K562 (cell line): ENCODE results near the gene LCE2D. TPM values are rescaled to one million over a fixed set of nuclear protein-coding genes. Genes with fewer than 3 reads are reported as not detected.

Source experiments
- ATAC-seq: fragments of 200-7000 bp; cut with Tn5 transposase; 3 replicates; pipeline ENCODE4 v1.9.1; 2020; ENCODE audit warnings: moderate library complexity
- BruUV-seq: library from RNA; stranded (reverse); fragments of 400-500 nt; replicated peaks from 2 replicates; lab custom pipeline; 2021; lab: Mats Ljungman, UMichigan
- CTCF ChIA-PET: fragments of 300-600 bp; formaldehyde crosslinking; extraction: SDS; loops from one replicate; lab custom pipeline; 2021; ENCODE audit warnings: low intra/inter-chr PET ratio; lab: Yijun Ruan, JAX
- POLR2A ChIA-PET: fragments of 300-600, 350-650 bp; sonication (Branson Sonifier 250); formaldehyde crosslinking; extraction: SDS; loops from one replicate; lab custom pipeline; 2021; ENCODE audit warnings: antibody characterized with exemption, inconsistent platforms; lab: Yijun Ruan, JAX
- DNase-seq, 4 experiments: peaks; one replicate each; pipeline versions ENCODE4 v3.0.0 to v3.0.0-alpha.2; 2011 to 2018; ENCODE audit warnings: low spot score in 3 of 4, mixed read lengths in 3 of 4; ENCODE audit errors: extremely low read depth in 1 of 4
- FAIRE-seq: peaks from 2 replicates; lab custom pipeline; 2011; peaks lifted over from hg19 to GRCh38; lab: Jason Lieb, UNC
- H2AFZ ChIP-seq: 2 replicates; pipeline ENCODE4 v1.6.0; 2011; ENCODE audit warnings: low read depth, low read length, control low read depth, inconsistent platforms
- H3K27ac ChIP-seq: fragments of 200-600 bp; 3 replicates; pipeline ENCODE4 v1.8.0; 2011; ENCODE audit warnings: low read depth, mild to moderate bottlenecking, control low read depth, inconsistent platforms, low read length, moderate library complexity, mixed read lengths; ENCODE audit errors: extremely low read depth
- H3K27me3 ChIP-seq, 2 experiments: fragments of 300-600 bp in 1 of 2; 2 replicates in 1 of 2; 3 replicates in 1 of 2; pipeline versions ENCODE4 v1.6.0 to v1.8.0; 2011; ENCODE audit warnings: inconsistent platforms in 2 of 2, low read length in 2 of 2, mild to moderate bottlenecking in 1 of 2, mixed read lengths in 1 of 2, moderate library complexity in 1 of 2; ENCODE audit not compliant: control insufficient read depth in 2 of 2, insufficient read depth in 2 of 2
- H3K36me3 ChIP-seq: fragments of 300-600 bp; 3 replicates; pipeline ENCODE4 v1.8.0; 2011; ENCODE audit warnings: mild to moderate bottlenecking, low read length, inconsistent platforms; ENCODE audit not compliant: control insufficient read depth, insufficient read depth
- H3K4me1 ChIP-seq, 2 experiments: fragments of 200-600 bp in 1 of 2; replicated peaks in 1 of 2; 2 replicates in 1 of 2; 3 replicates in 1 of 2; pipeline versions ENCODE4 v1.5.1 to v1.8.0; 2011; ENCODE audit warnings: inconsistent platforms in 2 of 2, low read length in 2 of 2, mild to moderate bottlenecking in 1 of 2, mixed read lengths in 1 of 2, moderate library complexity in 1 of 2; ENCODE audit not compliant: control insufficient read depth in 2 of 2, insufficient read depth in 2 of 2
- H3K4me2 ChIP-seq: 2 replicates; pipeline ENCODE4 v1.6.1; 2011; ENCODE audit warnings: low read length, control low read depth, inconsistent platforms, mixed read lengths; ENCODE audit not compliant: insufficient read depth
- H3K4me3 ChIP-seq: fragments of 200-600 bp; sonication (generic), shearing (Covaris generic); 2 replicates; pipeline ENCODE4 v1.5.1; 2016; ENCODE audit warnings: control low read depth, inconsistent platforms
- H3K79me2 ChIP-seq: fragments of 200-600 bp; 3 replicates; pipeline ENCODE4 v1.8.0; 2011; ENCODE audit warnings: low read length, inconsistent platforms; ENCODE audit not compliant: control insufficient read depth, insufficient read depth
- H3K9ac ChIP-seq, 2 experiments: 2 replicates each; pipeline versions ENCODE4 v1.6.0 to v1.6.1; 2011; ENCODE audit warnings: low read depth in 2 of 2, low read length in 2 of 2, control low read depth in 1 of 2, inconsistent platforms in 1 of 2, mild to moderate bottlenecking in 1 of 2, mixed read lengths in 1 of 2; ENCODE audit not compliant: insufficient read depth in 1 of 2
- H3K9me1 ChIP-seq: one replicate; pipeline ENCODE4 v1.6.0; 2011; ENCODE audit warnings: inconsistent platforms, mild to moderate bottlenecking, low read length, moderate library complexity; ENCODE audit not compliant: control insufficient read depth, insufficient read depth
- H3K9me3 ChIP-seq: replicated peaks from 2 replicates; pipeline ENCODE4 v1.5.1; 2011; ENCODE audit warnings: low read depth, low read length, inconsistent platforms; ENCODE audit not compliant: control insufficient read depth, insufficient read depth
- H4K20me1 ChIP-seq: replicated peaks from 2 replicates; pipeline ENCODE4 v1.6.1; 2011; ENCODE audit warnings: low read length, inconsistent platforms, mixed read lengths; ENCODE audit not compliant: control insufficient read depth, insufficient read depth
- HDAC2 ChIP-seq: fragments of 450-650 bp; IDR thresholded peaks from 2 replicates; pipeline ENCODE4 v1.6.1; 2016; ENCODE audit warnings: mild to moderate bottlenecking
- JUN ChIP-seq, 2 experiments: sonication (generic) in 1 of 2; formaldehyde crosslinking in 1 of 2; IDR thresholded peaks; 2 replicates each; pipeline versions ENCODE4 v1.6.1 to v1.8.0; 2012 to 2022; ENCODE audit warnings: borderline replicate concordance in 2 of 2, mild to moderate bottlenecking in 2 of 2, improper control_type of control experiment in 1 of 2, low read depth in 1 of 2, low read length in 1 of 2, missing genetic modification reagents in 1 of 2
- KAT8 ChIP-seq: fragments of 450-650 bp; IDR thresholded peaks from 2 replicates; pipeline ENCODE4 v1.6.1; 2016; ENCODE audit warnings: low read depth, mild to moderate bottlenecking
- PHF21A ChIP-seq: fragments of 450-650 bp; IDR thresholded peaks from 2 replicates; pipeline ENCODE4 v1.6.1; 2017; ENCODE audit warnings: low read depth, borderline replicate concordance
- SMARCA4 ChIP-seq: fragments of 450-650 bp; IDR thresholded peaks from 2 replicates; pipeline ENCODE4 v1.6.1; 2016
- ZNF140 ChIP-seq: fragments of 250-450 bp; sonication (Bioruptor Pico); IDR thresholded peaks from 2 replicates; pipeline ENCODE4 v1.8.0; 2021; ENCODE audit warnings: moderate library complexity, mild to moderate bottlenecking, inconsistent platforms
- ZNF77 ChIP-seq: fragments of 250-450 bp; sonication (Bioruptor Pico); IDR thresholded peaks from 2 replicates; pipeline ENCODE4 v1.5.0; 2020
- WGBS: fragments of 100-300 bp; shearing (Covaris generic); methylation state at CpG from one replicate; pipeline ENCODE4 v1.1.6; 2016; ENCODE audit warnings: low coverage, mixed read lengths; ENCODE audit not compliant: insufficient coverage; ENCODE audit errors: missing lambda C conversion rate; 5-methylcytosine and 5-hydroxymethylcytosine counted together
- in situ Hi-C: fragments of 300-500 bp; cut with MboI; formaldehyde crosslinking; loops from 4 replicates; pipeline ENCODE4 v1.15.0; 2018; ENCODE audit warnings: inconsistent platforms, mixed read lengths
- intact Hi-C: fragments of 100-400 bp; cut with micrococcal nuclease; formaldehyde crosslinking; loops from 2 replicates; pipeline ENCODE4 v1.14.2; 2022
- polyA plus RNA-seq, 8 experiments: library from polyadenylated mRNA; depleted of rRNA in 4 of 8; stranded (reverse) in 5 of 8; unstranded in 3 of 8; fragments of >200 nt; fragmentation: Nextera tagmentation in 2 of 8; fragmentation: Illumina TruSeq in 1 of 8; extraction: Ambion mirVana in 2 of 8; extraction: Trizol in 1 of 8; gene quantifications; 2 replicates each; pipeline versions ENCODE4 v1.2.1 to v1.2.3, GENCODE V29; 2011 to 2014; ENCODE audit warnings: inconsistent platforms in 1 of 8, missing spikeins in 1 of 8
- total RNA-seq, 7 experiments: library from RNA; depleted of rRNA in 6 of 7; stranded (reverse); fragments of >200 nt in 6 of 7; fragmentation: Illumina TruSeq in 2 of 7; extraction: Trizol in 2 of 7; gene quantifications; 2 replicates each; pipeline versions ENCODE4 v1.2.1 to v1.2.3, GENCODE V29; 2011 to 2021; ENCODE audit warnings: low replicate concordance in 1 of 7
- TF ChIP-seq, protein P1 (sequence below): fragments of 250-450 bp; sonication (Bioruptor Pico); IDR thresholded peaks from 2 replicates; pipeline ENCODE4 v1.5.0; 2021; ENCODE audit warnings: mild to moderate bottlenecking, moderate library complexity
- TF ChIP-seq, protein P2 (sequence below): fragments of 450-650 bp; IDR thresholded peaks from 2 replicates; pipeline ENCODE4 v1.6.1; 2017; ENCODE audit warnings: antibody characterized with exemption
- TF ChIP-seq, protein P3 (sequence below): fragments of 250-450 bp; sonication (Bioruptor Pico); IDR thresholded peaks from 2 replicates; pipeline ENCODE4 v1.4.0; 2020

Gene LCE2D
- total and polyA plus RNA-seq, 9 of the 15 experiments (the other 6 are each of a cell fraction or from before 2014, with no cell fraction given): not detected

DNA sequence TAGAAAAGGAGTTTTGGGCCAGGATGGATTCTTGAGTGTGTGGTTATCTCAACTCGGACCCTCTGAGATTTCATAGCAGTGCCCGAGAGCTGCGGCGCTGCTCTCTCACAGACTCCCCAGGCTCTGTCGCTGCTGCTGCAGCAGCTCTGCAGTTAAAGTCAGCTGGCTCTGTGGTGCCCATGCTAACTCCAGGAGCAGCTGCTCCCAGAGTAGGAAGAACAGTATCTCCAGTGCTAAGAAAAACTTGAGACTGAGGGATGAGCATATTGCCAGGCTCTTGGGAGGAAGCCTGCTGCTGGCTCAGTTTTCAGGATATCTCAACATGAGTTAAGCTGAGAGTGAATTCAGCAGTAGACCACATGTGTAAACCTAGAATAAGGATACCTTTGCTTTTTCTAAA is 4.5 kb downstream of the LCE2D start:
- in situ Hi-C loops (no loop called here), intact Hi-C loops (no loop called here)
- CTCF ChIA-PET: no interaction called here
- H3K4me3 ChIP-seq: no peak overlapping the region
- H3K9me3 ChIP-seq: no peaks in the 10 kb centered on the region
- H3K4me1 ChIP-seq: no peaks in the 10 kb centered on the region
- no peak for ATAC-seq
- no peaks in the 10 kb centered on the region for H4K20me1 ChIP-seq
- no TSS peak for BruUV-seq
- no peaks in the 10 kb centered on the region for H3K27me3 ChIP-seq
- FAIRE-seq: no peak
- WGBS: 0% methylated on average over 5 of the region's 5 CpGs
- POLR2A ChIA-PET: no interaction called here
- no peaks in the 10 kb centered on the region for H3K9me1 ChIP-seq
- no peak overlapping the region for H3K27ac ChIP-seq
- no peak overlapping the region for H3K9ac ChIP-seq
- H3K4me2 ChIP-seq: no peak overlapping the region
- no peak for DNase-seq
- no peaks in the 10 kb centered on the region for H3K36me3 ChIP-seq
- H3K79me2 ChIP-seq: no peaks in the 10 kb centered on the region
- no peak overlapping the region for H2AFZ ChIP-seq
- TF ChIP-seq, protein P1, sequence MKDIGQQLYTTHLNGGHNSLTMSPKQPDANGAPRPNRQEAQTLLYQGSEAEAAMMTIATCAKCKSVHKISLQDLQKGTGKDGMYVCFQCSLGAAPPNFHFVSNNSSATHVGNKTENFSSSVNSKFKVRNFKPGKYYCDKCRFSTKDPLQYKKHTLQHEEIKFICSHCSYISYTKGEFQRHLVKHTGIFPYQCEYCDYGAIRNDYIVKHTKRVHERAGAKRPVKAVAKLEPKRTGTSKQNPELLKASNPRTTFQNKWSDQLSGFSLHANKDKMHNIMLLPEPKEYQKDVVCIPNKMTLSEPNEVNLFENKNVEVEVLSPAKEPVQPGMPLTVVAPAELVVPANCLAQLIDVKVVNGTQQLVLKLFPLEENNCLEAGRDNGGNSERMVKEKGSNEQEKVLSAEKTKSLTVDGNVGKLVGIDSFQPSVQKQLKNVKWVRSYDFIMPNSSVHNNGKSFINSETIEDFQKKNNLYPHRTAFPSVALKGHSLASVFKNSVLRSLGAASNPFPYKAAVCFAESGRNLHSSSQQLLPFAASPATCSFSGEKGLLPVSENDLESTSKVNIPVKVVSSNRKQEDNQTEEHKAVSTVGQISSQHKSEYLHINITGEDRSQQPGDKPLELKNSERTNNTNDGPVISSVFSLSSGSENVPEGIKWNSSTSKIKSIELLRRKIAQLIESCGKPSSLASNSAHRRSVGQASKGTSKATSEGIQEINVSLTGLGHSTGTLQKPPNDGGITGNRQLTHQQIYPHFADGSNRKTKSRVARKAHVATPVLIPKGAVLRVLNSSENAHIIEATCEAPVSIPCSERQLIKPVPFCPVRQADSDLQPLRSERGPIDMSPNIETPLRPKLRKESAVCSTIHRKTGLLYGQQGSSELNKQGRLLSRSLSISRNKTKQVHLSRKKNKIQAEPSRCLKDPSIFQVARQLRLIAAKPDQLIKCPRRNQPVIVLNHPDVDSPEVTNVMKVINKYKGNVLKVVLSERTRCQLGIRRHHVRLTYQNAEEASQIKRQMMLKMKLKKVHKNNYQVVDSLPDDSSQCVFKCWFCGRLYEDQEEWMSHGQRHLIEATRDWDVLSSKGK (CRISPR knock-in tag): no peak
- TF ChIP-seq, protein P2, sequence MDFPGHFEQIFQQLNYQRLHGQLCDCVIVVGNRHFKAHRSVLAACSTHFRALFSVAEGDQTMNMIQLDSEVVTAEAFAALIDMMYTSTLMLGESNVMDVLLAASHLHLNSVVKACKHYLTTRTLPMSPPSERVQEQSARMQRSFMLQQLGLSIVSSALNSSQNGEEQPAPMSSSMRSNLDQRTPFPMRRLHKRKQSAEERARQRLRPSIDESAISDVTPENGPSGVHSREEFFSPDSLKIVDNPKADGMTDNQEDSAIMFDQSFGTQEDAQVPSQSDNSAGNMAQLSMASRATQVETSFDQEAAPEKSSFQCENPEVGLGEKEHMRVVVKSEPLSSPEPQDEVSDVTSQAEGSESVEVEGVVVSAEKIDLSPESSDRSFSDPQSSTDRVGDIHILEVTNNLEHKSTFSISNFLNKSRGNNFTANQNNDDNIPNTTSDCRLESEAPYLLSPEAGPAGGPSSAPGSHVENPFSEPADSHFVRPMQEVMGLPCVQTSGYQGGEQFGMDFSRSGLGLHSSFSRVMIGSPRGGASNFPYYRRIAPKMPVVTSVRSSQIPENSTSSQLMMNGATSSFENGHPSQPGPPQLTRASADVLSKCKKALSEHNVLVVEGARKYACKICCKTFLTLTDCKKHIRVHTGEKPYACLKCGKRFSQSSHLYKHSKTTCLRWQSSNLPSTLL: no peak
- TF ChIP-seq PHF21A (no peak), ZNF77 (CRISPR knock-in tag) (no peak), ZNF140 (CRISPR knock-in tag) (no peak), JUN (IDR thresholded peaks at IDR 0.05; ENCODE audit: borderline replicate concordance, low read depth, low read length) (no peak), JUN (CRISPR knock-in tag; IDR thresholded peaks at IDR 0.05; ENCODE audit: borderline replicate concordance) (no peak), HDAC2 (no peak), SMARCA4 (no peak), KAT8 (no peak)
- TF ChIP-seq, protein P3, sequence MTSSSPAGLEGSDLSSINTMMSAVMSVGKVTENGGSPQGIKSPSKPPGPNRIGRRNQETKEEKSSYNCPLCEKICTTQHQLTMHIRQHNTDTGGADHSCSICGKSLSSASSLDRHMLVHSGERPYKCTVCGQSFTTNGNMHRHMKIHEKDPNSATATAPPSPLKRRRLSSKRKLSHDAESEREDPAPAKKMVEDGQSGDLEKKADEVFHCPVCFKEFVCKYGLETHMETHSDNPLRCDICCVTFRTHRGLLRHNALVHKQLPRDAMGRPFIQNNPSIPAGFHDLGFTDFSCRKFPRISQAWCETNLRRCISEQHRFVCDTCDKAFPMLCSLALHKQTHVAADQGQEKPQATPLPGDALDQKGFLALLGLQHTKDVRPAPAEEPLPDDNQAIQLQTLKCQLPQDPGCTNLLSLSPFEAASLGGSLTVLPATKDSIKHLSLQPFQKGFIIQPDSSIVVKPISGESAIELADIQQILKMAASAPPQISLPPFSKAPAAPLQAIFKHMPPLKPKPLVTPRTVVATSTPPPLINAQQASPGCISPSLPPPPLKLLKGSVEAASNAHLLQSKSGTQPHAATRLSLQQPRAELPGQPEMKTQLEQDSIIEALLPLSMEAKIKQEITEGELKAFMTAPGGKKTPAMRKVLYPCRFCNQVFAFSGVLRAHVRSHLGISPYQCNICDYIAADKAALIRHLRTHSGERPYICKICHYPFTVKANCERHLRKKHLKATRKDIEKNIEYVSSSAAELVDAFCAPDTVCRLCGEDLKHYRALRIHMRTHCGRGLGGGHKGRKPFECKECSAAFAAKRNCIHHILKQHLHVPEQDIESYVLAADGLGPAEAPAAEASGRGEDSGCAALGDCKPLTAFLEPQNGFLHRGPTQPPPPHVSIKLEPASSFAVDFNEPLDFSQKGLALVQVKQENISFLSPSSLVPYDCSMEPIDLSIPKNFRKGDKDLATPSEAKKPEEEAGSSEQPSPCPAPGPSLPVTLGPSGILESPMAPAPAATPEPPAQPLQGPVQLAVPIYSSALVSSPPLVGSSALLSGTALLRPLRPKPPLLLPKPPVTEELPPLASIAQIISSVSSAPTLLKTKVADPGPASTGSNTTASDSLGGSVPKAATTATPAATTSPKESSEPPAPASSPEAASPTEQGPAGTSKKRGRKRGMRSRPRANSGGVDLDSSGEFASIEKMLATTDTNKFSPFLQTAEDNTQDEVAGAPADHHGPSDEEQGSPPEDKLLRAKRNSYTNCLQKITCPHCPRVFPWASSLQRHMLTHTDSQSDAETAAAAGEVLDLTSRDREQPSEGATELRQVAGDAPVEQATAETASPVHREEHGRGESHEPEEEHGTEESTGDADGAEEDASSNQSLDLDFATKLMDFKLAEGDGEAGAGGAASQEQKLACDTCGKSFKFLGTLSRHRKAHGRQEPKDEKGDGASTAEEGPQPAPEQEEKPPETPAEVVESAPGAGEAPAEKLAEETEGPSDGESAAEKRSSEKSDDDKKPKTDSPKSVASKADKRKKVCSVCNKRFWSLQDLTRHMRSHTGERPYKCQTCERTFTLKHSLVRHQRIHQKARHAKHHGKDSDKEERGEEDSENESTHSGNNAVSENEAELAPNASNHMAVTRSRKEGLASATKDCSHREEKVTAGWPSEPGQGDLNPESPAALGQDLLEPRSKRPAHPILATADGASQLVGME (CRISPR knock-in tag): no peak
